ENCODE measurements around the gene ZNF384.

GRCh38 chr12:6688999-6689882 lies at the start of gene ZNF384:
- TF ChIP-seq CTCF (conservative IDR thresholded peaks at IDR 0.05; ENCODE audit: low read depth in 2 of 2), result no peak
- peak; percentile 57 for TF ChIP-seq POLR2AphosphoS5 (IDR thresholded peaks at IDR 0.05; ENCODE audit: low read depth)
- TF ChIP-seq JUNB (IDR thresholded peaks at IDR 0.05; ENCODE audit: unreplicated experiment), result no peak
- TF ChIP-seq EZH2 (IDR thresholded peaks at IDR 0.05; ENCODE audit: low read depth, unreplicated experiment), result no peak
- TF ChIP-seq REST (IDR thresholded peaks at IDR 0.05; ENCODE audit: unreplicated experiment), result no peak

Data from GM23338 (cell line).